22Rv1 (cell line): Measurements from ENCODE around the gene KIF11.

Source experiments
- ZFX ChIP-seq: fragments of 450-650 bp; IDR thresholded peaks from 2 replicates; pipeline ENCODE4 v1.6.1; 2017; ENCODE audit warnings: antibody characterized with exemption, borderline replicate concordance
- TF ChIP-seq, protein P1 (sequence below): fragments of 450-650 bp; IDR thresholded peaks from 2 replicates; pipeline ENCODE4 v1.5.1; 2017; ENCODE audit warnings: mild to moderate bottlenecking

DNA sequence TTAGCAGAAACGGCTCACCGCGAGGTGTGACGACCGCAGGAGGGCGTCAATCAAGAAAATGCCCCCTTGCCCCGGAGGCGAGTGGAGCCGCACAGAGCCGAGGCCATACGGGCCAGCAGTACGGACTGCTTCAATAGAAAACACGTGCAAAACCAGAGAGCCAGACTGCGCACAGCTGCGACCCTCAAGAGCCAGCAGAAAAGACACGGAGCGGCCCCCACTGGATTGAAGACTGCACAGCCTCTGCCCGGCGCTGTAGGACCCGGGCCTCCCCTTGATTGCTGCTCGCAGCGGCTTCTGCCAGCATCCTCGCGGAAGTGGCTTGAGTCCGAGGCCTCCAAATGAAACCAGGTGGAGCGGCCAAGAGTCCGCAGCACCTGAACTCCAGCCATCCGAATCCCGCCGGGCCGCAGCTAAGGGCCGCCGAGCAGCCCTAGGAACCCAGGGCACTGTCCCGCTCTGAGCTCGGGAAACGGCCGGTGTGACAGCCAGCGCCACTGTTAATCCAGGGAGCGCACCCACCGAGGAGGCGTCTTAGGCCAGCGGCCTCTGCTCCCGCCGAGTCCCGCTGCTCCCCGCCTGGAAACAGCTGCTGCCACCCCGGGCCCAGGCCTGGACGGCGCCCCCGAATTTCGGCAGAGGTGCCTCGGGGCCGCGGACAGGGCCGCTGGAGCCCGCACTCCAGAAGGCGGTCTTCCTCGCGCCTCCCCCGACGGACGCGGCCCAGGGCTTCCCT lies 96.2 kb downstream of the KIF11 start:
- TF ChIP-seq, protein P1, sequence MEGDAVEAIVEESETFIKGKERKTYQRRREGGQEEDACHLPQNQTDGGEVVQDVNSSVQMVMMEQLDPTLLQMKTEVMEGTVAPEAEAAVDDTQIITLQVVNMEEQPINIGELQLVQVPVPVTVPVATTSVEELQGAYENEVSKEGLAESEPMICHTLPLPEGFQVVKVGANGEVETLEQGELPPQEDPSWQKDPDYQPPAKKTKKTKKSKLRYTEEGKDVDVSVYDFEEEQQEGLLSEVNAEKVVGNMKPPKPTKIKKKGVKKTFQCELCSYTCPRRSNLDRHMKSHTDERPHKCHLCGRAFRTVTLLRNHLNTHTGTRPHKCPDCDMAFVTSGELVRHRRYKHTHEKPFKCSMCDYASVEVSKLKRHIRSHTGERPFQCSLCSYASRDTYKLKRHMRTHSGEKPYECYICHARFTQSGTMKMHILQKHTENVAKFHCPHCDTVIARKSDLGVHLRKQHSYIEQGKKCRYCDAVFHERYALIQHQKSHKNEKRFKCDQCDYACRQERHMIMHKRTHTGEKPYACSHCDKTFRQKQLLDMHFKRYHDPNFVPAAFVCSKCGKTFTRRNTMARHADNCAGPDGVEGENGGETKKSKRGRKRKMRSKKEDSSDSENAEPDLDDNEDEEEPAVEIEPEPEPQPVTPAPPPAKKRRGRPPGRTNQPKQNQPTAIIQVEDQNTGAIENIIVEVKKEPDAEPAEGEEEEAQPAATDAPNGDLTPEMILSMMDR, result peak; percentile 17
- TF ChIP-seq ZFX, result no peak
